HG02610 (cell line): Measurements from ENCODE around the gene CCDC33.

Experiments used
- ATAC-seq: cut with Tn5 transposase; IDR thresholded peaks from one replicate; pipeline ENCODE4 v1.9.1; 2021; ENCODE audit warnings: mild to moderate bottlenecking, moderate library complexity; ENCODE audit not compliant: unreplicated experiment

CCDC33 gene

GRCh38 chr15:74227968-74228722, 8.0 kb upstream of the CCDC33 start:
- ATAC-seq, result no peak

- no peak for ATAC-seq
These were observed 7.4 kb upstream of the CCDC33 start for GRCh38 chr15:74228723-74229081.

GRCh38 chr15:74229686-74230085, 6.4 kb upstream of the CCDC33 start:
- no peak for ATAC-seq

GRCh38 chr15:74231475-74231874, 4.7 kb upstream of the CCDC33 start:
- ATAC-seq, result no peak

- no peak for ATAC-seq
These were observed 2.8 kb upstream of the CCDC33 start for GRCh38 chr15:74233373-74233772.

- no peak for ATAC-seq
These were observed 2.1 kb upstream of the CCDC33 start for GRCh38 chr15:74233851-74234597.

- ATAC-seq, result no peak
These were observed 1.6 kb upstream of the CCDC33 start for GRCh38 chr15:74234598-74234875.

- ATAC-seq, result no peak
These were observed 3.1 kb downstream of the CCDC33 start for GRCh38 chr15:74239051-74239705.

- ATAC-seq, result no peak
These were observed 4.0 kb downstream of the CCDC33 start for GRCh38 chr15:74240002-74240568.

- ATAC-seq, result no peak
These were observed 4.9 kb downstream of the CCDC33 start for GRCh38 chr15:74240897-74241614.

GRCh38 chr15:74242441-74243185, 6.5 kb downstream of the CCDC33 start:
- ATAC-seq, result no peak

- no peak for ATAC-seq
These were observed 7.3 kb downstream of the CCDC33 start for GRCh38 chr15:74243431-74243830.

- no peak for ATAC-seq
These were observed 8.8 kb downstream of the CCDC33 start for GRCh38 chr15:74244822-74245341.

- ATAC-seq, result no peak
These were observed 9.3 kb downstream of the CCDC33 start for GRCh38 chr15:74245342-74245931.

GRCh38 chr15:74250266-74250665, 14.1 kb downstream of the CCDC33 start:
- ATAC-seq, result no peak

GRCh38 chr15:74251131-74251811, 15.1 kb downstream of the CCDC33 start:
- ATAC-seq, result no peak

GRCh38 chr15:74252291-74252690, 16.2 kb downstream of the CCDC33 start:
- no peak for ATAC-seq

GRCh38 chr15:74252721-74253120, 16.6 kb downstream of the CCDC33 start:
- ATAC-seq, result no peak

GRCh38 chr15:74253211-74253921, 17.2 kb downstream of the CCDC33 start:
- no peak for ATAC-seq
